NT2/D1 (cell line): Measurements from ENCODE around the gene LITAFD.

ENCODE experiments used
- SUZ12 ChIP-seq: IDR thresholded peaks from 2 replicates; pipeline ENCODE4 v1.6.1; 2011; ENCODE audit not compliant: insufficient read length, insufficient read depth; ENCODE audit errors: extremely low read depth
- YY1 ChIP-seq: IDR thresholded peaks from 2 replicates; pipeline ENCODE4 v1.6.1; 2011; ENCODE audit not compliant: insufficient read length, insufficient read depth
- ZNF274 ChIP-seq: IDR thresholded peaks from 2 replicates; pipeline ENCODE4 v1.6.1; 2011; ENCODE audit warnings: mild to moderate bottlenecking, low read depth, low read length

GRCh38 chr16:8848939-8849391 is 33.2 kb upstream of the LITAFD start:
- TF ChIP-seq YY1 (no peak), ZNF274 (no peak), SUZ12 (no peak)
